Endodermal cell (in vitro differentiated cells): ENCODE measurements around the gene MAFB. TPM values are rescaled to one million over a fixed set of nuclear protein-coding genes. Genes with fewer than 3 reads are reported as not detected.

Source experiments
- DNase-seq: peaks from one replicate; pipeline ENCODE4 v3.0.0-alpha.2; 2017
- H3K27ac ChIP-seq: 2 replicates; pipeline ENCODE4 v1.5.1; 2013; ENCODE audit warnings: mild to moderate bottlenecking, low read depth, low read length, moderate library complexity
- H3K27me3 ChIP-seq: 2 replicates; pipeline ENCODE4 v1.6.1; 2013; ENCODE audit warnings: mild to moderate bottlenecking, low read length, moderate library complexity; ENCODE audit not compliant: insufficient read depth, control insufficient read depth, poor library complexity, severe bottlenecking
- H3K36me3 ChIP-seq: 2 replicates; pipeline ENCODE4 v1.7.0; 2013; ENCODE audit warnings: mild to moderate bottlenecking, low read length, moderate library complexity; ENCODE audit not compliant: control insufficient read depth, insufficient read depth
- H3K4me1 ChIP-seq: one replicate; pipeline ENCODE4 v1.7.0; 2013; ENCODE audit warnings: low read length; ENCODE audit not compliant: control insufficient read depth, insufficient read depth
- H3K4me3 ChIP-seq: 2 replicates; pipeline ENCODE4 v1.5.1; 2013; ENCODE audit warnings: mild to moderate bottlenecking, low read length, moderate library complexity
- H3K9ac ChIP-seq: 2 replicates; pipeline ENCODE4 v1.6.1; 2013; ENCODE audit warnings: mild to moderate bottlenecking, low read length, moderate library complexity; ENCODE audit not compliant: poor library complexity, severe bottlenecking; ENCODE audit errors: extremely low read depth
- H3K9me3 ChIP-seq: 2 replicates; pipeline ENCODE4 v1.6.1; 2013; ENCODE audit warnings: mild to moderate bottlenecking, low read length, moderate library complexity; ENCODE audit not compliant: control insufficient read depth
- H3K27ac Mint-ChIP-seq: 2 replicates; pipeline ENCODE4 v1.8.0; 2020; ENCODE audit warnings: mixed read lengths
- H3K27me3 Mint-ChIP-seq: 2 replicates; pipeline ENCODE4 v1.8.0; 2021; ENCODE audit warnings: mild to moderate bottlenecking, mixed read lengths; ENCODE audit not compliant: insufficient read depth
- H3K36me3 Mint-ChIP-seq: 2 replicates; pipeline ENCODE4 v1.8.0; 2020; ENCODE audit warnings: low read depth, mixed read lengths
- H3K4me1 Mint-ChIP-seq: 2 replicates; pipeline ENCODE4 v1.8.0; 2020; ENCODE audit warnings: mixed read lengths
- H3K4me3 Mint-ChIP-seq: 2 replicates; pipeline ENCODE4 v1.8.0; 2020; ENCODE audit warnings: mild to moderate bottlenecking, moderate library complexity, mixed read lengths
- H3K9me3 Mint-ChIP-seq: 2 replicates; pipeline ENCODE4 v1.8.0; 2020; ENCODE audit warnings: mild to moderate bottlenecking, mixed read lengths
- CTCF ChIP-seq: fragments of 200-600 bp; sonication (generic); conservative IDR thresholded peaks from 2 replicates; pipeline ENCODE4 v1.5.0; 2021; ENCODE audit warnings: antibody characterized with exemption, mild to moderate bottlenecking
- WGBS, 2 experiments: methylation state at CpG; one replicate each; pipeline versions ENCODE4 v1.1.5 to v1.1.7; 2013; ENCODE audit warnings: missing lambda C conversion rate in 2 of 2, mixed read lengths in 1 of 2; ENCODE audit not compliant: insufficient coverage in 1 of 2, insufficient read length in 1 of 2; 5-methylcytosine and 5-hydroxymethylcytosine counted together
- total RNA-seq, 2 donors: library from RNA; stranded (reverse); fragmentation: NEBNext Ultra II Directional in 1 of 2; extraction: Animal tissue kit (Norgen Biotek cat#: 25700) in 1 of 2; gene quantifications; 2 replicates in 1 of 2; 3 replicates in 1 of 2; pipeline ENCODE4 v1.2.1, GENCODE V29; 2021

MAFB gene
- total RNA-seq, 2 donors from 2014 or later, result 0.90 to 1.5 TPM

GRCh38 chr20:40652441-40652987, 36.5 kb downstream of the MAFB start:
- 85 to 93% methylated on average over 4 to 8 of the region's 8 CpGs for whole genome bisulfite sequencing, 2 experiments
- Histone ChIP-seq H3K27me3 (no peaks in the 10 kb centered on the region), H3K36me3 (no peaks in the 10 kb centered on the region), H3K9me3 (no peaks in the 10 kb centered on the region), H3K4me1 (no peaks in the 10 kb centered on the region), H3K4me3 (no peak overlapping the region), H3K9ac (no peak overlapping the region), H3K27ac (no peak overlapping the region)
- TF ChIP-seq CTCF, result no peak
- H3K27ac Mint-ChIP-seq, result no peak overlapping the region
- H3K4me1 Mint-ChIP-seq, result peaks cover 3% of the 10 kb centered on the region
- H3K27me3 Mint-ChIP-seq, result no peaks in the 10 kb centered on the region
- DNase-seq, result no peak
- no peaks in the 10 kb centered on the region for H3K9me3 Mint-ChIP-seq
- H3K36me3 Mint-ChIP-seq, result no peaks in the 10 kb centered on the region
- no peak overlapping the region for H3K4me3 Mint-ChIP-seq

- H3K4me3 Mint-ChIP-seq, result no peak overlapping the region
- H3K9me3 ChIP-seq, result no peaks in the 10 kb centered on the region
- H3K9ac ChIP-seq, result no peak overlapping the region
- H3K27ac ChIP-seq, result no peak overlapping the region
- no peak for DNase-seq
- H3K4me3 ChIP-seq, result no peak overlapping the region
- H3K27me3 Mint-ChIP-seq, result no peaks in the 10 kb centered on the region
- no peaks in the 10 kb centered on the region for H3K36me3 ChIP-seq
- no peaks in the 10 kb centered on the region for H3K36me3 Mint-ChIP-seq
- TF ChIP-seq CTCF, result no peak
- H3K9me3 Mint-ChIP-seq, result no peaks in the 10 kb centered on the region
- no CpG with 5 or more reads among the region's 2 CpGs for WGBS, 2 experiments
- H3K4me1 ChIP-seq, result no peaks in the 10 kb centered on the region
- no peaks in the 10 kb centered on the region for H3K27me3 ChIP-seq
- H3K4me1 Mint-ChIP-seq, result peaks cover 3% of the 10 kb centered on the region
- H3K27ac Mint-ChIP-seq, result no peak overlapping the region
Measured at GRCh38 chr20:40651151-40651550, 37.9 kb downstream of the MAFB start.

- no peak for TF ChIP-seq CTCF
- DNase-seq, result peak; percentile 36
- Mint-ChIP-seq H3K4me1 (peaks cover 3% of the 10 kb centered on the region), H3K4me3 (no peak overlapping the region), H3K27ac (no peak overlapping the region), H3K27me3 (no peaks in the 10 kb centered on the region), H3K9me3 (no peaks in the 10 kb centered on the region), H3K36me3 (no peaks in the 10 kb centered on the region)
- H3K27ac ChIP-seq, result no peak overlapping the region
- H3K9me3 ChIP-seq, result no peaks in the 10 kb centered on the region
- no peaks in the 10 kb centered on the region for H3K27me3 ChIP-seq
- WGBS, 2 experiments, result 80% methylated on average over 4 of the region's 4 CpGs; no CpG with 5 or more reads in 1 of the 2 experiments
- no peaks in the 10 kb centered on the region for H3K4me1 ChIP-seq
- no peak overlapping the region for H3K4me3 ChIP-seq
- H3K9ac ChIP-seq, result no peak overlapping the region
- no peaks in the 10 kb centered on the region for H3K36me3 ChIP-seq
Measured at GRCh38 chr20:40650707-40651106, 38.3 kb downstream of the MAFB start.
